Ectodermal cell (in vitro differentiated cells): ENCODE results near the gene GPR141. TPM values are rescaled to one million over a fixed set of nuclear protein-coding genes. Genes with fewer than 3 reads are reported as not detected.

Experiments used
- H3K27ac ChIP-seq: 2 replicates; pipeline ENCODE4 v1.7.0; 2013; ENCODE audit warnings: mild to moderate bottlenecking, low read depth, low read length; ENCODE audit not compliant: insufficient read depth, poor library complexity, severe bottlenecking
- H3K27me3 ChIP-seq: 2 replicates; pipeline ENCODE4 v1.7.0; 2013; ENCODE audit warnings: mild to moderate bottlenecking, low read length; ENCODE audit not compliant: insufficient read depth, control insufficient read depth, poor library complexity, severe bottlenecking
- H3K36me3 ChIP-seq: one replicate; pipeline ENCODE4 v1.7.0; 2013; ENCODE audit warnings: low read length; ENCODE audit not compliant: control insufficient read depth, insufficient read depth
- H3K4me1 ChIP-seq: one replicate; pipeline ENCODE4 v1.7.0; 2013; ENCODE audit warnings: low read length; ENCODE audit not compliant: control insufficient read depth, insufficient read depth
- H3K4me3 ChIP-seq: 2 replicates; pipeline ENCODE4 v1.7.0; 2013; ENCODE audit warnings: low read depth, low read length, control low read depth; ENCODE audit not compliant: insufficient read depth
- H3K9me3 ChIP-seq: 2 replicates; pipeline ENCODE4 v1.7.0; 2013; ENCODE audit warnings: mild to moderate bottlenecking, low read length, moderate library complexity; ENCODE audit not compliant: control insufficient read depth
- WGBS, 2 experiments: methylation state at CpG; one replicate each; pipeline ENCODE4 v1.1.7; 2013; ENCODE audit warnings: missing lambda C conversion rate in 2 of 2; 5-methylcytosine and 5-hydroxymethylcytosine counted together
- polyA plus RNA-seq, 4 experiments: library from polyadenylated mRNA; stranded (reverse); fragments of 50-300 nt; gene quantifications; one replicate each; pipeline ENCODE4 v1.2.3, GENCODE V29; 2013

Gene GPR141
- polyA plus RNA-seq (2013, experiment 1 of 4): not detected
- not detected for polyA plus RNA-seq (2013, experiment 2 of 4)
- not detected for polyA plus RNA-seq (2013, experiment 3 of 4)
- polyA plus RNA-seq (2013, experiment 4 of 4): not detected

- 94 to 100% methylated on average over 1 to 2 of the region's 2 CpGs for WGBS, 2 experiments
- H3K4me3 ChIP-seq: no peak within 1 kb of the TSS
- no peaks in the 10 kb centered on the region for H3K36me3 ChIP-seq
- H3K27me3 ChIP-seq: no peaks in the 10 kb centered on the region
- no peak within 1 kb of the TSS for H3K27ac ChIP-seq
- H3K4me1 ChIP-seq: no peaks in the 10 kb centered on the region
- no peaks in the 10 kb centered on the region for H3K9me3 ChIP-seq
Observed at GRCh38 chr7:37683246-37684120, at the start of gene GPR141. Gene GPR141, plus strand, starts transcription at chr7:37683766. Its CDS starts 56,628 bp downstream, at chr7:37740394.

GRCh38 chr7:37635346-37635745 lies 48.2 kb upstream of the GPR141 start:
- no peaks in the 10 kb centered on the region for H3K36me3 ChIP-seq
- H3K27ac ChIP-seq: no peak overlapping the region
- no peaks in the 10 kb centered on the region for H3K27me3 ChIP-seq
- H3K4me1 ChIP-seq: no peaks in the 10 kb centered on the region
- no peaks in the 10 kb centered on the region for H3K9me3 ChIP-seq
- H3K4me3 ChIP-seq: no peak overlapping the region

- 88 to 92% methylated on average over 6 of the region's 6 CpGs for WGBS, 2 experiments
- Histone ChIP-seq H3K27ac (no peak overlapping the region), H3K4me1 (peaks cover 3% of the 10 kb centered on the region), H3K9me3 (no peaks in the 10 kb centered on the region), H3K27me3 (no peaks in the 10 kb centered on the region), H3K4me3 (no peak overlapping the region), H3K36me3 (no peaks in the 10 kb centered on the region)
Observed at GRCh38 chr7:37642028-37642540, 41.5 kb upstream of the GPR141 start.

GRCh38 chr7:37643876-37644275 lies 39.7 kb upstream of the GPR141 start:
- Histone ChIP-seq H3K4me3 (no peak overlapping the region), H3K36me3 (no peaks in the 10 kb centered on the region), H3K4me1 (peaks cover 3% of the 10 kb centered on the region), H3K27me3 (no peaks in the 10 kb centered on the region), H3K27ac (no peak overlapping the region), H3K9me3 (no peaks in the 10 kb centered on the region)
- 8 to 24% methylated on average over 1 of the region's 1 CpG for WGBS, 2 experiments

GRCh38 chr7:37645282-37646050 lies 38.1 kb upstream of the GPR141 start:
- 94 to 96% methylated on average over 6 to 7 of the region's 7 CpGs for WGBS, 2 experiments

GRCh38 chr7:37656913-37657530 lies 26.5 kb upstream of the GPR141 start:
- Histone ChIP-seq H3K27ac (no peak overlapping the region), H3K27me3 (no peaks in the 10 kb centered on the region), H3K9me3 (no peaks in the 10 kb centered on the region), H3K4me3 (no peak overlapping the region), H3K4me1 (no peaks in the 10 kb centered on the region), H3K36me3 (no peaks in the 10 kb centered on the region)
- 88 to 89% methylated on average over 1 of the region's 1 CpG for WGBS, 2 experiments

More at GRCh38 chr7:37645282-37646050, 38.1 kb upstream of the GPR141 start:
- Histone ChIP-seq H3K27me3 (no peaks in the 10 kb centered on the region), H3K27ac (no peak overlapping the region), H3K4me3 (no peak overlapping the region), H3K36me3 (no peaks in the 10 kb centered on the region), H3K9me3 (no peaks in the 10 kb centered on the region), H3K4me1 (peaks cover 3% of the 10 kb centered on the region)

- Histone ChIP-seq H3K9me3 (no peaks in the 10 kb centered on the region), H3K27ac (no peak overlapping the region), H3K4me3 (no peak overlapping the region), H3K36me3 (no peaks in the 10 kb centered on the region), H3K4me1 (no peaks in the 10 kb centered on the region), H3K27me3 (no peaks in the 10 kb centered on the region)
- WGBS, 2 experiments: 87 to 95% methylated on average over 1 of the region's 1 CpG
Observed at GRCh38 chr7:37657816-37658215, 25.8 kb upstream of the GPR141 start.

- no peak overlapping the region for H3K27ac ChIP-seq
- H3K9me3 ChIP-seq: no peaks in the 10 kb centered on the region
- no peaks in the 10 kb centered on the region for H3K27me3 ChIP-seq
- no peak overlapping the region for H3K4me3 ChIP-seq
- no peaks in the 10 kb centered on the region for H3K36me3 ChIP-seq
- 88 to 92% methylated on average over 2 of the region's 2 CpGs for WGBS, 2 experiments
- H3K4me1 ChIP-seq: no peaks in the 10 kb centered on the region
Observed at GRCh38 chr7:37659971-37660565, 23.5 kb upstream of the GPR141 start.

- Histone ChIP-seq H3K27me3 (no peaks in the 10 kb centered on the region), H3K4me1 (no peaks in the 10 kb centered on the region), H3K4me3 (no peak overlapping the region), H3K9me3 (no peaks in the 10 kb centered on the region), H3K36me3 (no peaks in the 10 kb centered on the region), H3K27ac (no peak overlapping the region)
- WGBS, 2 experiments: 73% methylated on average over 4 of the region's 4 CpGs
Observed at GRCh38 chr7:37660614-37661013, 23.0 kb upstream of the GPR141 start.
